ENCODE results near the gene KCNN3. TPM values are rescaled to one million over a fixed set of nuclear protein-coding genes. Genes with fewer than 3 reads are reported as not detected.

The KCNN3 gene
- total and polyA plus RNA-seq, 7 donors, result 0.23 to 27.7 (median 9.4) TPM

DNA sequence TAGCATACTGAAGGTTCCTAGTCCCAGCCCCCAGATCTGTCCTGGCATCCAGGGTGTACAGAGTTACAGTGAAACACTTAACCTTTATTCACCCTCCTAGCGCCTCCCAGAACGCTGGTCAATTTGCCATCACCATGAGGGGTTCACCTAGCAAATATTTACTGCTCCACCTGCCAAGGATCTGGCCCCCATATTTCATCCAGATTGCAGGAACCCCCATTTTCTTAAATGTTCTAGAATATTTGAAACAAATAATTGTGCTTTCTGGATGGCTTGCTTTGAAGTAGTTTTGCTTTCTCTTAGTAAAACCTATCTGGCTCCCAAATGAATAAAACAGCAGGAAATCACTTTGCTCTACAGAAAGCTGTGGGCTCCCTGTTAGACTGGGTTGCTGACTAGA is 37.7 kb downstream of the KCNN3 start:
- DNase-seq, result no peak
- Histone ChIP-seq H3K4me1 (peaks cover 0 to 45% (median 36%) of the 10 kb centered on the region in 4 donors), H3K4me3 (no peak overlapping the region), H3K36me3 (no peaks in the 10 kb centered on the region), H3K27me3 (no peaks in the 10 kb centered on the region), H3K27ac (peak overlapping the region in 1 of 4 donors; percentile 44), H3K9me3 (no peaks in the 10 kb centered on the region)
- intact Hi-C loops (cut with DNase I), result no loop called here
- 78 to 87% methylated on average over 2 of the region's 2 CpGs for WGBS, 2 donors
- no peak for TF ChIP-seq POLR2A (IDR thresholded peaks at IDR 0.05)
- no peak for TF ChIP-seq EP300 (IDR thresholded peaks at IDR 0.05)
- TF ChIP-seq CTCF (IDR thresholded peaks at IDR 0.05), result no peak
- no peak for TF ChIP-seq POLR2AphosphoS5 (IDR thresholded peaks at IDR 0.05)

GRCh38 chr1:154831462-154831861 is 38.6 kb downstream of the KCNN3 start:
- no peak for TF ChIP-seq CTCF (IDR thresholded peaks at IDR 0.05)
- no peak for TF ChIP-seq POLR2A (IDR thresholded peaks at IDR 0.05)
- TF ChIP-seq EP300 (IDR thresholded peaks at IDR 0.05), result no peak
- TF ChIP-seq POLR2AphosphoS5 (IDR thresholded peaks at IDR 0.05), result peak in 1 of 4 donors; percentile 7

DNA sequence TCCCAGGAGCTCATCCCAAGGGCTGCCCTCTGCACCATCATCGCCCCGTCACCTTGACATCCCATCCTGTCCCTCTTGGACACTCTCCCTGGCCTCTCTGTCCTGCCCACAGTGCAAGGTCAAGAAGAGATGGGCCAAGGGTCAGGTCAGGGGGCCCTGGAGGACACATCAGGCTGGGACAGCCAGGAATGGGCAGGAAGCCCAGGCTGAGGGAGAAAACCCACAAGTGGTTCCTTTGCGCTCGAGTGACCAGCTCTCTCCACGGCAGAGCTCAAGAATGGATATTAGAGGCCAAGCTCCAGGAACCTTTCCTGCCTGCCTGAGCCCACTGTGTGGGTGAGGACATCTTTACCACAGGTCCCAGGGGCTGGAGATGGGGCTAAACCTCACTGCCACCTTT is 41.0 kb downstream of the KCNN3 start:
- Histone ChIP-seq H3K36me3 (no peaks in the 10 kb centered on the region), H3K9me3 (no peaks in the 10 kb centered on the region), H3K27me3 (no peaks in the 10 kb centered on the region), H3K4me3 (no peak overlapping the region), H3K4me1 (peaks cover 0 to 35% (median 30%) of the 10 kb centered on the region in 4 donors), H3K27ac (no peak overlapping the region)
- intact Hi-C loops (cut with DNase I), result no loop called here
- DNase-seq, result no peak
- WGBS, 2 donors, result 90 to 93% methylated on average over 5 of the region's 5 CpGs
- TF ChIP-seq POLR2AphosphoS5 (IDR thresholded peaks at IDR 0.05), result no peak
- no peak for TF ChIP-seq EP300 (IDR thresholded peaks at IDR 0.05)
- no peak for TF ChIP-seq CTCF (IDR thresholded peaks at IDR 0.05)
- TF ChIP-seq POLR2A (IDR thresholded peaks at IDR 0.05), result no peak

More at GRCh38 chr1:154831462-154831861, 38.6 kb downstream of the KCNN3 start:
- H3K4me1 ChIP-seq, result peaks cover 0 to 45% (median 36%) of the 10 kb centered on the region in 4 donors
- intact Hi-C loops (cut with DNase I), result no loop called here
- WGBS, 2 donors, result 81 to 83% methylated on average over 2 of the region's 2 CpGs
- no peaks in the 10 kb centered on the region for H3K9me3 ChIP-seq
- peak overlapping the region in 1 of 4 donors; percentile 19 for H3K27ac ChIP-seq
- DNase-seq, result no peak
- no peaks in the 10 kb centered on the region for H3K27me3 ChIP-seq
- no peaks in the 10 kb centered on the region for H3K36me3 ChIP-seq
- no peak overlapping the region for H3K4me3 ChIP-seq

DNA sequence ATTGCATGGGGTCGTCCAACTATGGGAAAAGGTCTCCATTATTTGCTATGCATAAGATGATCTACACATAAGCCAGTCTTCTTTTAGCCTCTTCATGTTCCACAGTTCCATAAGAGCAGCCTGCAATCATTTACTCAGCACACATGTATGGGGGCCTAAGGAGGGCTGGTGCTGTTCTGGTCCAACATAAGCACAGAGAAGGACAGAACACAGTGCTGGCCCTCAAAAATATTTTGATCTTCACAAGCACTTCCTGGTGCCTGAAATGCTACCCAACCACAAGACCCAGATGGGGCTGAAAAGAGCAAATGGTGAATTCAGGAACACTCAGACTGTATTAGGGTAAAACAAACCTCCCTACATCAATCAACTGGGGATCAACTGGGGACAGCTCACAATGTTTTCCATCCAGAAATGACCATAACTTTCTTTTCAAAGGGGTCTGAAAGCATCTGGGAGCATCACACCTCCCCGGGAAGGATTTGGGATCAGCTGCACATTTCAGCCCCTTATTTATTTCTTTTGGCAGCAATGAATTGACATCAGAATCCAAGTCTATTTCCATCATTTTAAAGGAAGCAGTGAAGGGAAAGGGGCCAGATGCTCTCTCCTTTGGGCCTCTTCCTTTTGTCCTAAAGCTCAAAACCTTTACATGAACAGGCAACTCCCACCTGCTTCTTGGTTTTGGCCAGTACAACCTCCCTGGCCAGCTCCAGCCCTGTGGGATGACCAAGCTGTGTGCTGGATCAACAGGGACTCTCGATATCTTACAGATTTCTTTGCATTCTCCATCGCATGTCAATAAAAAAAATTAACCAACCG is 45.7 kb downstream of the KCNN3 start:
- no peaks in the 10 kb centered on the region for H3K9me3 ChIP-seq
- intact Hi-C loops (cut with DNase I), result no loop called here
- no peak overlapping the region for H3K4me3 ChIP-seq
- peaks cover 0 to 12% (median 3%) of the 10 kb centered on the region in 4 donors for H3K4me1 ChIP-seq
- no peaks in the 10 kb centered on the region for H3K27me3 ChIP-seq
- no peak for DNase-seq
- no peaks in the 10 kb centered on the region for H3K36me3 ChIP-seq
- no peak overlapping the region for H3K27ac ChIP-seq
- 90 to 93% methylated on average over 5 of the region's 5 CpGs for WGBS, 2 donors
- TF ChIP-seq EP300 (IDR thresholded peaks at IDR 0.05) (no peak), POLR2AphosphoS5 (IDR thresholded peaks at IDR 0.05) (no peak), CTCF (IDR thresholded peaks at IDR 0.05) (no peak), POLR2A (IDR thresholded peaks at IDR 0.05) (no peak)
